Endothelial cell of umbilical vein (primary cell): ENCODE measurements around the gene FTCDNL1. TPM values are rescaled to one million over a fixed set of nuclear protein-coding genes. Genes with fewer than 3 reads are reported as not detected.

Source experiments
- BruUV-seq: library from RNA; stranded (reverse); fragments of 400-500 nt; replicated peaks from 2 replicates; lab custom pipeline; 2021; lab: Mats Ljungman, UMichigan
- CTCF ChIA-PET: fragments of 300-600, 350-600 bp; sonication (Branson Sonifier 250); formaldehyde crosslinking; loops from one replicate; lab custom pipeline; 2021; ENCODE audit warnings: antibody characterized with exemption, inconsistent platforms; lab: Charles Lee
- POLR2A ChIA-PET: fragments of 300-600, 350-600 bp; sonication (Branson Sonifier 250); formaldehyde crosslinking; loops from one replicate; lab custom pipeline; 2021; ENCODE audit warnings: antibody characterized with exemption, inconsistent platforms; lab: Charles Lee
- DNase-seq: peaks from one replicate; pipeline ENCODE4 v3.0.0-alpha.2; 2011; ENCODE audit warnings: low read depth, low spot score
- FAIRE-seq: peaks from 2 replicates; lab custom pipeline; 2011; peaks lifted over from hg19 to GRCh38; lab: Jason Lieb, UNC
- H2AFZ ChIP-seq: 2 replicates; pipeline ENCODE4 v1.6.0; 2012; ENCODE audit warnings: low read depth, low read length, control low read depth, inconsistent platforms
- H3K27ac ChIP-seq: 2 replicates; pipeline ENCODE4 v1.5.1; 2011; ENCODE audit warnings: low read depth, mild to moderate bottlenecking, control low read depth, low read length, moderate library complexity; ENCODE audit not compliant: insufficient read depth
- H3K27me3 ChIP-seq, 2 experiments: 2 replicates each; pipeline versions ENCODE4 v1.6.0 to v1.6.1; 2011; ENCODE audit warnings: low read length in 2 of 2, mixed read lengths in 1 of 2; ENCODE audit not compliant: control insufficient read depth in 2 of 2, insufficient read depth in 2 of 2
- H3K36me3 ChIP-seq, 2 experiments: 2 replicates in 1 of 2; 3 replicates in 1 of 2; pipeline ENCODE4 v1.5.1; 2011; ENCODE audit warnings: low read length in 2 of 2, mild to moderate bottlenecking in 1 of 2, moderate library complexity in 1 of 2; ENCODE audit not compliant: control insufficient read depth in 2 of 2, insufficient read depth in 2 of 2; ENCODE audit errors: extremely low read depth in 1 of 2
- H3K4me1 ChIP-seq: 3 replicates; pipeline ENCODE4 v1.5.1; 2011; ENCODE audit warnings: mild to moderate bottlenecking, low read length; ENCODE audit not compliant: control insufficient read depth, insufficient read depth; ENCODE audit errors: extremely low read depth
- H3K4me2 ChIP-seq: 2 replicates; pipeline ENCODE4 v1.6.1; 2011; ENCODE audit warnings: low read length, control low read depth, mixed read lengths; ENCODE audit not compliant: insufficient read depth
- H3K4me3 ChIP-seq, 3 experiments: fragments of 200-600 bp in 1 of 3; sonication (generic), shearing (Covaris generic) in 1 of 3; replicated peaks in 1 of 3; 2 replicates each; pipeline ENCODE4 v1.5.1; 2011 to 2016; ENCODE audit warnings: control low read depth in 3 of 3, low read length in 3 of 3, mild to moderate bottlenecking in 2 of 3, inconsistent platforms in 1 of 3, low read depth in 1 of 3, moderate library complexity in 1 of 3; ENCODE audit not compliant: insufficient read depth in 1 of 3
- H3K79me2 ChIP-seq: 2 replicates; pipeline ENCODE4 v1.6.0; 2012; ENCODE audit warnings: low read length, inconsistent platforms; ENCODE audit not compliant: control insufficient read depth, insufficient read depth
- H3K9ac ChIP-seq: replicated peaks from 2 replicates; pipeline ENCODE3; 2011; ENCODE audit warnings: low read length, control low read depth; ENCODE audit not compliant: insufficient read depth; ENCODE audit errors: extremely low read depth
- H3K9me1 ChIP-seq: replicated peaks from 3 replicates; pipeline ENCODE4 v1.6.0; 2011; ENCODE audit warnings: mild to moderate bottlenecking, low read length; ENCODE audit not compliant: control insufficient read depth, insufficient read depth; ENCODE audit errors: extremely low read depth
- H3K9me3 ChIP-seq: replicated peaks from 2 replicates; pipeline ENCODE4 v1.5.1; 2012; ENCODE audit warnings: low read length, inconsistent platforms; ENCODE audit not compliant: control insufficient read depth, insufficient read depth
- H4K20me1 ChIP-seq: replicated peaks from 2 replicates; pipeline ENCODE3; 2011; ENCODE audit warnings: mild to moderate bottlenecking, low read length; ENCODE audit not compliant: control insufficient read depth, insufficient read depth; ENCODE audit errors: extremely low read depth
- CTCF ChIP-seq, 2 donors: IDR thresholded peaks; 1 replicate in 1 of 2; 2 replicates in 1 of 2; pipeline ENCODE4 v1.5.1; 2011; ENCODE audit warnings: low read length in 2 of 2, mild to moderate bottlenecking in 2 of 2, moderate library complexity in 2 of 2, control low read depth in 1 of 2, inconsistent platforms in 1 of 2, low read depth in 1 of 2; ENCODE audit not compliant: insufficient read depth in 1 of 2; ENCODE audit errors: extremely low read depth in 1 of 2
- EZH2 ChIP-seq: IDR thresholded peaks from 2 replicates; pipeline ENCODE4 v1.6.1; 2012; ENCODE audit warnings: borderline replicate concordance, low read depth, mild to moderate bottlenecking, moderate library complexity, low read length, inconsistent platforms; ENCODE audit not compliant: severe bottlenecking
- FOS ChIP-seq: IDR thresholded peaks from 2 replicates; pipeline ENCODE4 v1.6.1; 2011; ENCODE audit warnings: mild to moderate bottlenecking, low read length, moderate library complexity, borderline replicate concordance; ENCODE audit not compliant: insufficient read depth
- GATA2 ChIP-seq: IDR thresholded peaks from 2 replicates; pipeline ENCODE4 v1.7.0; 2011; ENCODE audit warnings: low read depth, mild to moderate bottlenecking, moderate library complexity, mixed read lengths, low read length; ENCODE audit not compliant: insufficient read length, insufficient read depth
- JUN ChIP-seq: IDR thresholded peaks from 2 replicates; pipeline ENCODE4 v1.6.1; 2011; ENCODE audit warnings: borderline replicate concordance, low read depth; ENCODE audit not compliant: insufficient read length, insufficient read depth
- MAX ChIP-seq: IDR thresholded peaks from 2 replicates; pipeline ENCODE4 v1.6.1; 2011; ENCODE audit not compliant: insufficient read depth, insufficient read length
- MYC ChIP-seq: IDR thresholded peaks from one replicate; pipeline ENCODE4 v1.6.1; 2011; ENCODE audit warnings: mild to moderate bottlenecking, low read depth, low read length
- POLR2A ChIP-seq: IDR thresholded peaks from 2 replicates; pipeline ENCODE4 v1.6.1; 2012; ENCODE audit warnings: low read depth, mild to moderate bottlenecking, control low read depth, low read length
- POLR2AphosphoS5 ChIP-seq: IDR thresholded peaks from 2 replicates; pipeline ENCODE4 v1.6.1; 2012; ENCODE audit warnings: low read depth, mild to moderate bottlenecking, control low read depth, low read length, moderate library complexity; ENCODE audit not compliant: insufficient read depth
- dilution Hi-C: fragments of 300-500 bp; cut with MboI; formaldehyde crosslinking; loops from one replicate; pipeline ENCODE4 v1.15.0; 2019; ENCODE audit warnings: low sequenced_read_pairs; ENCODE audit not compliant: extremely low pct_ligation_motif_present
- intact Hi-C: fragments of 100-400 bp; cut with micrococcal nuclease; formaldehyde crosslinking; loops from one replicate; pipeline ENCODE4 v1.10.0; 2022
- polyA plus RNA-seq, 4 experiments: library from polyadenylated mRNA; depleted of rRNA in 3 of 4; stranded (reverse) in 3 of 4; unstranded in 1 of 4; fragments of >200 nt; gene quantifications; 2 replicates each; pipeline versions ENCODE4 v1.2.1 to v1.2.3, GENCODE V29; 2011 to 2012; ENCODE audit warnings: missing spikeins in 1 of 4
- total RNA-seq: library from RNA; stranded (reverse); gene quantifications from 2 replicates; pipeline ENCODE4 v1.2.3, GENCODE V29; 2021

FTCDNL1 gene
- total and polyA plus RNA-seq, 2 donors (not counting 3 experiments of a cell fraction or from before 2014, with no cell fraction given) = 0.19 to 0.27 TPM

GRCh38 chr2:199836943-199837342, 14.0 kb downstream of the FTCDNL1 start:
- ChIA-PET CTCF (no interaction called here), POLR2A (no interaction called here)
- Histone ChIP-seq H3K4me3 (no peak overlapping the region), H3K4me2 (no peak overlapping the region), H3K9ac (no peak overlapping the region), H3K9me1 (no peaks in the 10 kb centered on the region), H3K27me3 (no peaks in the 10 kb centered on the region), H3K9me3 (no peaks in the 10 kb centered on the region), H2AFZ (no peak overlapping the region), H3K4me1 (no peaks in the 10 kb centered on the region), H3K27ac (no peak overlapping the region), H3K79me2 (no peaks in the 10 kb centered on the region), H4K20me1 (no peaks in the 10 kb centered on the region), H3K36me3 (no peaks in the 10 kb centered on the region)
- BruUV-seq = no TSS peak
- DNase-seq (no peak), FAIRE-seq (no peak)
- intact Hi-C loops = no loop called here
- TF ChIP-seq FOS (no peak), JUN (no peak), POLR2A (no peak), MYC (no peak), CTCF (IDR thresholded peaks at IDR 0.05; ENCODE audit: extremely low read depth in 1 of 2, insufficient read depth in 1 of 2, low read depth in 1 of 2, low read length in 2 of 2) (no peak), POLR2AphosphoS5 (no peak), MAX (no peak), EZH2 (no peak), GATA2 (no peak)
- dilution Hi-C loops = no loop called here
